Activated CD8-positive, alpha-beta memory T cell treated with anti-CD3 and anti-CD28 coated beads for 36 hours (primary cell): ENCODE measurements around the gene TCF4. TPM values are rescaled to one million over a fixed set of nuclear protein-coding genes. Genes with fewer than 3 reads are reported as not detected.

ENCODE experiments used
- CTCF ChIA-PET: fragments of 350-600 bp; sonication (Branson Sonifier 250); formaldehyde crosslinking; loops from one replicate; lab custom pipeline; 2021; ENCODE audit warnings: antibody characterized with exemption; lab: Charles Lee
- POLR2A ChIA-PET: fragments of 350-600 bp; sonication (Branson Sonifier 250); formaldehyde crosslinking; loops from one replicate; lab custom pipeline; 2021; ENCODE audit warnings: antibody characterized with exemption; lab: Charles Lee
- total RNA-seq, 2 experiments: library from RNA; stranded (reverse); gene quantifications; one replicate each; pipeline ENCODE4 v1.2.3, GENCODE V29; 2021

TCF4 gene
- total RNA-seq, 2 experiments from 2014 or later, result 0.11 to 0.84 TPM

DNA sequence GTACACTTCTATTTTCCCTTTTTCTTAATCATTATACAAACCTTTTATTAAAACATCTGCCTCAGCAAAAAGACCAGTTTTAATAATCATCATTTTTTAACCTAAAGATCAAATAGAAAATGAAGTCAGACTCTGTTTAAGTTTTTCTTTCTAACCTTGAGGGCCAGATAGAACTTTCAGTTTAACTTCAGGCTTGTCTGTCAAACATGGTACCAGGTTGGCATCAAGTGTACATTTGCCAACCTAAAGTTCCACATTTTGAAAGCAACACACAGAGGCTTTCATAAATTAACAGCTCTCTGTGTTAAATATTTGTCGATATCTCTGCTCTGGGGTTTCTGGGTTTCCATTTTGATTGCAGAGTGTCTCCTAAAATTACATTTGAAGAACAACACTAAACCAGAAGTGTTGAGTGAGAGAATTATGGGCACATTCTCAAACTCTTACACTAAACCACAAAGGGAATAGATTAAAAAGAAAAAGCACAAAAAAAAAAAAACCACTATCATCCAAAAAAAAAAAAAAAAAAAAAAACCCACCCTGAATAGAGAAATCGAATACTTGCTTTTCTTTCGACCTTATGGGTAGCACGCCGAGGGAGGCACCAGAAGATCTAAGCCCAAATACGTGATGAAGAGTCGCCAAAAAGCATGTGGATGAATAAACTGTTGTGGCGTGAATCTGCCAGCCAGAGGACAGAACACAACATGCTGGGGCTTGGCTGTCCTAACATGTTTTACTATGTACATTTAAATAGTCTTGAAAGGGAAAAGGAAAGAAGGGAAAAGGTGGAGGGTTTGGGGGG, 166.2 kb downstream of the TCF4 start:
- ChIA-PET CTCF (no interaction called here), POLR2A (no interaction called here)

DNA sequence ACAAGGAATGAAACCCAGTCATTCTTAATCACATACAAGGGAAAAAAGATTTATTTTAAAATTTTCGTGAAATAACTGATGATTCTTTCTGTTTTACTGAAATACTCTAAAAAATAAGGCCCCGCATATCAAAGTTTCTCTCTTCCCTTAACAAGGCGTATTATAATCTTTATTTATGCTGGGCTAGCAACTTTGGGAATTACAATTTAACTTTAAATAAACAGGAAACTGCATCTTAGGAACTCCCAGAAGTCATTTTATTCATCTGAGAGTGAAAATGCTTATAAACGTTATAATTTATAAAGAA, 166.7 kb downstream of the TCF4 start:
- CTCF ChIA-PET, result no interaction called here
- POLR2A ChIA-PET, result interaction anchor here (0.7 kb wide), 1 partner anchor 137 kb away, joined by 6 read pairs; no protein-coding TSS in a partner anchor

- POLR2A ChIA-PET, result interaction anchor here (0.7 kb wide), 1 partner anchor 137 kb away, joined by 6 read pairs; no protein-coding TSS in a partner anchor
- CTCF ChIA-PET, result no interaction called here
These were observed 167.2 kb downstream of the TCF4 start for GRCh38 chr18:55420665-55421307.

GRCh38 chr18:55419947-55420664, 167.9 kb downstream of the TCF4 start:
- CTCF ChIA-PET, result no interaction called here

GRCh38 chr18:55419132-55419946, 168.7 kb downstream of the TCF4 start:
- ChIA-PET CTCF (no interaction called here), POLR2A (no interaction called here)

More at GRCh38 chr18:55419947-55420664, 167.9 kb downstream of the TCF4 start:
- POLR2A ChIA-PET, result no interaction called here

GRCh38 chr18:55418439-55418838, 169.6 kb downstream of the TCF4 start:
- ChIA-PET POLR2A (no interaction called here), CTCF (no interaction called here)

DNA sequence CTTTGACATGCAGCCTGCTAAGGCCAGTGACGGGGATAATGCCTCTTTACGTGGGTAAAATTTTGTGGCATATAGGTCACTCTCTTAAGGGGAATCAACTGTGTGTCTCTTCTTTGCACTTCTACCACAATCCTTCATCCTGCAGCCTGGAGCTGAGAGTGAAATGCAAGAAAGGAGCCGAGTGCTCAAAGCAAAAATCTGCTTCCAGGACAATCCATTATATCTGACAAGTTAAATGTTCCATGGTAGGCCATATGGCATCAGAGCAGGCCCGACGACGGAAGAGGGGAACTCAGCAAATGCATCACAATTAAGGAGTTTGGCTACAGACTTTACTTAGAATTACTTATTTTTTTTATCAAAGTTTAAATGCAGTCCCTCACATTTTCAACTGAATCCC, 171.2 kb downstream of the TCF4 start:
- ChIA-PET CTCF (no interaction called here), POLR2A (no interaction called here)

DNA sequence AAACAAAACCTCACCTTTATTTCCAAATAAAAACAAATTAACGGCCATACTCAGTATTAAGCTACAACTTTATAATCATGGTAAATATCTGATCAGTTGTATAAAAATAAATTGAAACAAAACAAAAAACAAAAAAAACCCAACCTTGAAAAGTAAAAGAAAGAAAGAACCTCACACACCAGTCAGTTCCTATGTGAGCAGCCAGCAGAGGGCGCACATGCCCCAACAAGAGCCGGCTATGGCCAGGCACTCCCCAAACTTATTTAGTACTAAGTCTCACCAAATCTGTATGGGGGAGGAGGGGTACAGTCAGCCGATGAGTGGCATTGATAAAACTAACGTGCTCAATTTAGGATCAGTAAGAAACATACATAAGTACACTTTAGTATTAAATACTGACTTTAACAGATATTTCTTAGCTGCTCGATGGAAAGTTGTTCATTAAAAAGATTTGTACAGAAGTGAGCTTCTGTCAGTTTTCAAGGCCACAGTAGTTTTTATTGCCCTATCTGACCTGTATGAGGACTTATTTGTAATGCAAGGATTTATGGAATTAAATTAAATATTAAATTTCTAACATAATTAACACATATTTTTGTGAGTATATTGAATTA, 172.6 kb downstream of the TCF4 start:
- ChIA-PET POLR2A (no interaction called here), CTCF (interaction anchor here (0.7 to 1.4 kb wide), 4 partner anchors 27 to 881 kb away, joined by 3 read pairs; no protein-coding TSS in a partner anchor)

GRCh38 chr18:55414475-55414874, 173.5 kb downstream of the TCF4 start:
- POLR2A ChIA-PET, result no interaction called here

GRCh38 chr18:55413474-55413873, 174.5 kb downstream of the TCF4 start:
- POLR2A ChIA-PET, result no interaction called here

More at GRCh38 chr18:55414475-55414874, 173.5 kb downstream of the TCF4 start:
- CTCF ChIA-PET, result no interaction called here

GRCh38 chr18:55407774-55408535, 180.0 kb downstream of the TCF4 start:
- CTCF ChIA-PET, result no interaction called here

More at GRCh38 chr18:55413474-55413873, 174.5 kb downstream of the TCF4 start:
- CTCF ChIA-PET, result no interaction called here

GRCh38 chr18:55407191-55407590, 180.8 kb downstream of the TCF4 start:
- POLR2A ChIA-PET, result no interaction called here
- CTCF ChIA-PET, result no interaction called here

More at GRCh38 chr18:55407774-55408535, 180.0 kb downstream of the TCF4 start:
- POLR2A ChIA-PET, result no interaction called here

DNA sequence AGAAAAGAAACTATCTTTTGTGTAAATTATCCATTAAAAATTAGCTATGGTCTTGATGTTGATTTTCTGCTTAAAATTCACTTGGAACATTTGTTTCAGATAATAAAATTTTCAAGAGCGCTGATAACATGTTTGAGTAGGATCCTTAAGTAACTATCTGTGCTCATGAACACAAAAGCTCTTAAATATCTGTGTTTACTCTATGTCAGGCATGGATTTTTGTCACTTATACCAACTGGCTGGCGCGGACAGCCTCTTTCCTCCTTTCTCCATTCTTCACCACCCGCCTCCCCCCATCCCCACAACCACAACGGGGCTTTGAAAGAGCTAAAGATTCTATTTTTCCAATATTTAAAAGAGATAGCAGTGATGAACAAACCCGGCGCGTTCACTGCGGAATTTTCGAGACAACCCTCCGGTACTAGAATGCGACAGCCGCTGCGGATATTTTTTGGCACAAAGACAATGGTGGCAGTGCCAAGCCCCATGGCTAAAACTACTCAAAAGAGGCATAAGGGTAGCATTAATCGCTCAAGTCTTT, 181.5 kb downstream of the TCF4 start:
- ChIA-PET CTCF (no interaction called here), POLR2A (no interaction called here)

DNA sequence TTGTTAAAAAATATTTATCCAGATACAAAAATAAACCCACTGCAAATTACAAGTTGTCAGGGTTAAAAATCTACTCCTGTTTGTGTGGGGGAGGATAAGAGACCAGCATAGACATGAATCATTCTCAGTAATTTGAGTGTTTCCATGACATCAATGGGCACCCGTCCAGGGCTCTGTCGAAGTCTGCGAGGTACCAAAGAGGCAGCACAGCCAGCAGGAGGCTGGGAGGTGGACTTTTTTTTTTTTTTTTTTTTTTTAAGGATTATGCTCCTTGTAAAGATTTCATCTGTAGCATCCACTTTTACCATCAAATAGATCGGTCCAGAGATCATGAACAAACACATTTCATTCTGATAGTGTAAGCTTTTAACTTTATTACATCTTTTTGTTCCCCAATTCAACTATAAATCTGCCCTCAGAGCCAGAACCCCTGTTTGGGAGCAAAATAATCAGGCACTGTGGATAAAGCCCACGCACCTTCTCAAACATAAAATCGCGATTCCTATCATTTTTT, 182.0 kb downstream of the TCF4 start:
- POLR2A ChIA-PET, result no interaction called here
- CTCF ChIA-PET, result no interaction called here

- CTCF ChIA-PET, result no interaction called here
- POLR2A ChIA-PET, result no interaction called here
These were observed 182.5 kb downstream of the TCF4 start for GRCh38 chr18:55405475-55405874.

DNA sequence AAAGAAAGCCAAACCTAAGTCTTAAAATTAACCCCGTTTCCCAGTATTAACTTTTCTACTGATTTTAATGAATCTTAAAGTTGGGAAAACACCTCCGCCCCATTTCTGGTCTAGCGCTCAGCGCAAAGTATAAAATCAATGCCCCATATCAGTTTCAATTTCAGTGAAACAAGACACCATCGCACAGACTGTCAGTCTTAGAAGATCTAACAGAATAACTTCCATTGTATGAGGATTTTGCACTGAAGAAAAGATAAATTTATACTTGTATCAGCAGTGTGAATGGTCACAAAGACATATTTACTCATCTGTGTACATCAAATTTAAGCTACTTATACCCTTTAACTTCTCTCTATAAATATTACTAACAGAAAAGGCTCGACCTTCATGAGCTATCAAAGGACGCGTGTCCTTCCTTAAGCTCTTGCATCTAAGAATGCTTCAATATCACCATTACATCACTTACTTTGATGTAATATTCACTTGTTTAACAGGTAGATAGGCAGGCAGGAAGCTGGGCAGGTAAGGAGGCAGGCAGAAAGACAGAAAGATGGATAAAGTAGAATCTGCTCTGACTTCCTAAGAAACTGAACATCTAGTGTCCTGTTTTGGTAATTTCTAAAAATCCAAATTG, 183.0 kb downstream of the TCF4 start:
- ChIA-PET CTCF (no interaction called here), POLR2A (no interaction called here)

DNA sequence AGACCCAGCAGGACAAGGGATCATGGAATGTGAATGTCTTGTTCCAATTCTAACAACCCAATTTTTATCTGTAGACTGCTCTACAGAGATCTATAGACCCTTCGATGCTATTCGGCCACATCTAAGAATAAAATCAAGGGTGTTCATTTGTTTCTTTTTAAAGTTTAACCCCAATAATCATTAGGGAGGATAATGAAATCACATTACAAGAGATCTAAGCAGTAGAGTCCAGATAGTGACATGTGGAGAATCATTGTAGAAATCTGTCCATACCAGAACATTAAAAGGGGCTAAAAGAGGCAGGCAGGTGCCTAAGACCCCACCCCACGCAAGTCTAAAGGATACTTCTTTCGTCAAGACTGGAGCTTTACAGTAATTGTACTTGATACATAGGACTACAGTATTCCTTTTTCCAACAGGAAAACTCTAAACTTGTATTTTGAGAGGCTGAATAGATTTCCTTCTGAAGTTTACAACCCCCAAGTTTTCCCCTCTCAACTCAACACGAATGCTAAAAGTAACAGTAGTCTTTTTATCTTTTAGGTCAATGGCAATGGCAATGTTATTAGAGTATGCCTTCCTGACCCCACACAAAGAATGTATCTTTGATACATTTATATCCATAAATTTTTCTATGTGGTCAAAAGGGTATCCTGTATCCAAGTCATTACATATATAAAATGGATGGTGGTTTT, 183.7 kb downstream of the TCF4 start:
- CTCF ChIA-PET, result no interaction called here

More for the DNA sequence above, 183.7 kb downstream of the TCF4 start:
- POLR2A ChIA-PET, result no interaction called here
